ENCODE measurements around the gene CPSF4. TPM values are rescaled to one million over a fixed set of nuclear protein-coding genes. Genes with fewer than 3 reads are reported as not detected.
A peak's percentile ranks its signal among the peaks of the same experiment; 100 is the strongest.
"Not testable (repeated sequence)": the region's sequence is repeated elsewhere in the genome, so short reads cannot be mapped to it uniquely, and the experiment has no call there.

CPSF4 gene
- polyA plus RNA-seq, 3 donors: 27.1 to 45.1 (median 32.8) TPM

- no peak overlapping the region for H3K27ac ChIP-seq (ENCODE audit: low read depth, low read length)
- WGBS, 3 donors: 83 to 92% (median 89%) methylated on average over 29 of the region's 29 CpGs
Observed at GRCh38 chr7:99468336-99468918, 29.7 kb downstream of the CPSF4 start.

GRCh38 chr7:99469381-99470065 is 30.8 kb downstream of the CPSF4 start:
- no peak overlapping the region for H3K27ac ChIP-seq (ENCODE audit: low read depth, low read length)
- WGBS, 3 donors: 35 to 50% (median 42%) methylated on average over 23 of the region's 23 CpGs

GRCh38 chr7:99472561-99473314 is 34.0 kb downstream of the CPSF4 start, which contains the start of gene ZNF789:
TSS of gene ZNF789 (plus strand) at chr7:99472890. CDS start at chr7:99476457, 3,567 bp downstream.
- WGBS, 3 donors: 0 to 1% (median 0%) methylated on average over 56 of the region's 56 CpGs
- peak within 1 kb of the TSS; percentile 32 for H3K27ac ChIP-seq (ENCODE audit: low read depth, low read length)

GRCh38 chr7:99473315-99473596 is 34.5 kb downstream of the CPSF4 start:
- WGBS, 3 donors: 0 to 2% (median 1%) methylated on average over 7 of the region's 7 CpGs
- H3K27ac ChIP-seq (ENCODE audit: low read depth, low read length): no peak overlapping the region

GRCh38 chr7:99476107-99476506 is 37.4 kb downstream of the CPSF4 start:
- WGBS, 3 donors: 80 to 86% (median 82%) methylated on average over 5 of the region's 5 CpGs
- H3K27ac ChIP-seq (ENCODE audit: low read depth, low read length): no peak overlapping the region

- WGBS, 3 donors: 67 to 78% (median 71%) methylated on average over 14 to 15 of the region's 15 CpGs
Observed at GRCh38 chr7:99478464-99479440, 40.0 kb downstream of the CPSF4 start.

GRCh38 chr7:99485094-99485493 is 46.4 kb downstream of the CPSF4 start:
- WGBS, 3 donors: 90 to 92% (median 90%) methylated on average over 5 of the region's 5 CpGs
- no peak overlapping the region for H3K27ac ChIP-seq (ENCODE audit: low read depth, low read length)

More at GRCh38 chr7:99478464-99479440, 40.0 kb downstream of the CPSF4 start:
- no peak overlapping the region for H3K27ac ChIP-seq (ENCODE audit: low read depth, low read length)

GRCh38 chr7:99489235-99489634 is 50.5 kb downstream of the CPSF4 start:
- H3K27ac ChIP-seq (ENCODE audit: low read depth, low read length): no peak overlapping the region
- 68 to 94% (median 88%) methylated on average over 4 of the region's 4 CpGs for WGBS, 3 donors

GRCh38 chr7:99490878-99491277 is 52.1 kb downstream of the CPSF4 start:
- WGBS, 3 donors: 63 to 71% (median 68%) methylated on average over 3 of the region's 3 CpGs
- no peak overlapping the region for H3K27ac ChIP-seq (ENCODE audit: low read depth, low read length)

GRCh38 chr7:99493823-99494222 is 55.1 kb downstream of the CPSF4 start:
- 97 to 100% (median 99%) methylated on average over 6 of the region's 6 CpGs for WGBS, 3 donors

GRCh38 chr7:99497766-99498545 is 59.2 kb downstream of the CPSF4 start:
- WGBS, 3 donors: 76 to 79% (median 78%) methylated on average over 6 of the region's 6 CpGs
- no peak overlapping the region for H3K27ac ChIP-seq (ENCODE audit: low read depth, low read length)

More at GRCh38 chr7:99493823-99494222, 55.1 kb downstream of the CPSF4 start:
- no peak overlapping the region for H3K27ac ChIP-seq (ENCODE audit: low read depth, low read length)

GRCh38 chr7:99498546-99498944 is 59.8 kb downstream of the CPSF4 start:
- H3K27ac ChIP-seq (ENCODE audit: low read depth, low read length): no peak overlapping the region
- 56 to 75% (median 70%) methylated on average over 11 of the region's 11 CpGs for WGBS, 3 donors

GRCh38 chr7:99499371-99499720 is 60.6 kb downstream of the CPSF4 start:
- WGBS, 3 donors: 0 to 1% (median 0%) methylated on average over 14 of the region's 14 CpGs
- peak overlapping the region; percentile 95 for H3K27ac ChIP-seq (ENCODE audit: low read depth, low read length)

GRCh38 chr7:99499721-99500636 is 61.2 kb downstream of the CPSF4 start, which contains the start of gene ZNF394:
TSS of gene ZNF394 (minus strand) at chr7:99500281. CDS start at chr7:99500093, 188 bp downstream.
- H3K27ac ChIP-seq (ENCODE audit: low read depth, low read length): peak within 1 kb of the TSS; percentile 95
- WGBS, 3 donors: 0 to 1% (median 1%) methylated on average over 68 of the region's 68 CpGs

GRCh38 chr7:99500637-99501009 is 61.9 kb downstream of the CPSF4 start:
- 43 to 51% (median 48%) methylated on average over 16 of the region's 16 CpGs for WGBS, 3 donors
- no peak overlapping the region for H3K27ac ChIP-seq (ENCODE audit: low read depth, low read length)

GRCh38 chr7:99501236-99501635 is 62.5 kb downstream of the CPSF4 start:
- 89 to 96% (median 90%) methylated on average over 12 of the region's 12 CpGs for WGBS, 3 donors

GRCh38 chr7:99504281-99504602 is 65.5 kb downstream of the CPSF4 start:
- no peak overlapping the region for H3K27ac ChIP-seq (ENCODE audit: low read depth, low read length)
- 9 to 10% (median 9%) methylated on average over 19 of the region's 19 CpGs for WGBS, 3 donors

More at GRCh38 chr7:99501236-99501635, 62.5 kb downstream of the CPSF4 start:
- H3K27ac ChIP-seq (ENCODE audit: low read depth, low read length): not testable (repeated sequence)
